NB4 (cell line): ENCODE results near the gene ZNF30.

Experiments
- POLR2A ChIP-seq: IDR thresholded peaks from 2 replicates; pipeline ENCODE4 v1.6.1; 2011; ENCODE audit warnings: mild to moderate bottlenecking; ENCODE audit not compliant: insufficient read length; ENCODE audit errors: extremely low read depth
- TF ChIP-seq, protein P1 (sequence below): IDR thresholded peaks from one replicate; pipeline ENCODE4 v1.5.1; 2012; ENCODE audit warnings: low read depth, low read length

DNA sequence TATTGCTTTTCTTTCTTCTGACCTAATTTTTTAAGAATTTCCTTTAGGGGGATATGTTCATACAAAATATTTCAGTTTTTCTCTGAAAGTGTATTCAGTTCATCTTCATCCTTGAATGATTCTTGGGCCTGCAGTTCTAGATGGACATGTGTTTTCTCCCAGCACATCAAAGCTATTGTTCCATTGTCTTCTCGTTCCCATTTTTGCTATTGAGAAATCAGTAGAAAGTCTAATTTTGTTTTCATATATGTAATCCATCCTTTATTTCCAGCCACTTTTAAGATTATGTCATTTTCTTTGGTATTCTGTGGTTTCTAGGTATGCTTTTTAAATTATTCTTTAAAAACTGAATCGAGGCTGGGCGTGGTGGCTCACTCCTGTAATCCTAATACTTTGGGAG is 57.6 kb downstream of the ZNF30 start:
- TF ChIP-seq, protein P1, sequence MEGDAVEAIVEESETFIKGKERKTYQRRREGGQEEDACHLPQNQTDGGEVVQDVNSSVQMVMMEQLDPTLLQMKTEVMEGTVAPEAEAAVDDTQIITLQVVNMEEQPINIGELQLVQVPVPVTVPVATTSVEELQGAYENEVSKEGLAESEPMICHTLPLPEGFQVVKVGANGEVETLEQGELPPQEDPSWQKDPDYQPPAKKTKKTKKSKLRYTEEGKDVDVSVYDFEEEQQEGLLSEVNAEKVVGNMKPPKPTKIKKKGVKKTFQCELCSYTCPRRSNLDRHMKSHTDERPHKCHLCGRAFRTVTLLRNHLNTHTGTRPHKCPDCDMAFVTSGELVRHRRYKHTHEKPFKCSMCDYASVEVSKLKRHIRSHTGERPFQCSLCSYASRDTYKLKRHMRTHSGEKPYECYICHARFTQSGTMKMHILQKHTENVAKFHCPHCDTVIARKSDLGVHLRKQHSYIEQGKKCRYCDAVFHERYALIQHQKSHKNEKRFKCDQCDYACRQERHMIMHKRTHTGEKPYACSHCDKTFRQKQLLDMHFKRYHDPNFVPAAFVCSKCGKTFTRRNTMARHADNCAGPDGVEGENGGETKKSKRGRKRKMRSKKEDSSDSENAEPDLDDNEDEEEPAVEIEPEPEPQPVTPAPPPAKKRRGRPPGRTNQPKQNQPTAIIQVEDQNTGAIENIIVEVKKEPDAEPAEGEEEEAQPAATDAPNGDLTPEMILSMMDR: no peak
- TF ChIP-seq POLR2A: no peak
